HG03095 (cell line): Measurements from ENCODE around the gene NEUROD2.

ENCODE experiments used
- ATAC-seq: cut with Tn5 transposase; IDR thresholded peaks from one replicate; pipeline ENCODE4 v1.9.1; 2021; ENCODE audit warnings: moderate library complexity; ENCODE audit not compliant: unreplicated experiment

NEUROD2 gene

DNA sequence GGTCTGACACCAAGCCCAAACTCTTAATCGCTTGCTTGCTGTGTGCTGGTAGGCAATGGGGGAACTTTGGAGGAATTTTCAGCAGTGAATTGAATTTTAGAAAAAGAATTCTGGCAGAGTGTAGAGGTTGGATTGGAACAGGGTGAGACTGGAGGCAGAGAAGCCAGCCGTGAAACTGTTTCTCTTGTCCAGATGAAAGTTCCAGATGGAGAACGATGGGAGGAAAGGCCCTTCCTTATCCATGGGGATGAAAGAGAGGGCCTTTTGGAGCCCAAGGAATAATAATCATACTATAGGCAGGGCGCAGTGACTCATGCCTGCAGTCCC, 26.0 kb downstream of the NEUROD2 start:
- ATAC-seq = no peak

GRCh38 chr17:39581071-39581758, 26.5 kb downstream of the NEUROD2 start:
- ATAC-seq = no peak

DNA sequence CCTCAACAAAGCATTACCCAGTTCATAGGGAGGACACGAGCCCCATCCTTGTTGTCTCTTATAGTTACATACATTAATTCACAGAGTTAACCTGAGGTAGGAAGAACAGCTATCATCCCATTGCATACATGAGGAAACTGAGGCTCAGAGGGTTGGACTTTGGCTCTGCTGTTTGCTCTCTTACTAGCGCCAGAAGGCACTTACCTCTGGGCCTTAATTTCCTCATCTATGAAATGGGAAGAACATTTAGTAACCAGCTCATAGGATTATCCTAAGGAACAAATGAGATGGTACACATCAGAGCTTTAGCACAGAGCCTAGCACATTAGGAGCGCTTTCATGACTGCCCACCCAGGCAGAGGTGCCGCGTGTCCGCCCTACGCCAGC, 27.6 kb downstream of the NEUROD2 start:
- no peak for ATAC-seq

DNA sequence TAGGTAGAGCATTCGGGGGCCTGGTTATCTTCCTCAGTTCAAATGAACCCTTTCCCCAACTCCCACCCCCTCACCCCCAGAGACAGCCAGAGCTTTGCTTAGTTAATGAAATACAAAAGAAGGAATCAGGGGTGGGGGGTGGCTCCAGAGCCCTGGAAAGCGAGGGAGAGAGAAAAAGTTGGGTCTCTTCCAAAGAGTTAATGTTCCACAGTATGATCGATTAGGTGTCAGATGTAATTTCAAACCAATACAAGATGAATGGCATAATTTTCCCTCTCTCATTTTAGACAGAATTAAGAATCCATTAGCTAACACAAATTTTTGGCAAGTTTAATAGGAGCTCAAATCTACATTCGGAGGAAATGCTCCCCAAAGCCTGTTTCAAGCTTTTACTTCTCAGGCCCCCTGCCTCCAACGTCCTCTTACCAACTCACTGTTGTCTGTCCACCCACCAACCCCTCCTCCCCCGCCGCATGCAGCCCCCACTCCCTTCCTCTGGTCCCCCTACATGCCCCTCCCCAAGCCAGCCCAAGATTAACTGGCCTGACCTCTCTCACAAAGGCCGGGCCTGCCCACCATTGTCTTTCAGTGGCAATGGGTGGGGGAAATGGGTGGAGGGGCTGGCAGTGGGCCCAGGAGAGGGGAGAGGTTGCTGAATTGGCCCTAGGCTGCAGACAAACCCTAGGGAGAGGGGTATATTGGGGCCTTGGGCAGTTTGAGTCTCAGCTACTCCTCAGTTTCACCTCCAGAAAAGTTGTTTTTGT, 28.2 kb downstream of the NEUROD2 start:
- ATAC-seq = no peak

DNA sequence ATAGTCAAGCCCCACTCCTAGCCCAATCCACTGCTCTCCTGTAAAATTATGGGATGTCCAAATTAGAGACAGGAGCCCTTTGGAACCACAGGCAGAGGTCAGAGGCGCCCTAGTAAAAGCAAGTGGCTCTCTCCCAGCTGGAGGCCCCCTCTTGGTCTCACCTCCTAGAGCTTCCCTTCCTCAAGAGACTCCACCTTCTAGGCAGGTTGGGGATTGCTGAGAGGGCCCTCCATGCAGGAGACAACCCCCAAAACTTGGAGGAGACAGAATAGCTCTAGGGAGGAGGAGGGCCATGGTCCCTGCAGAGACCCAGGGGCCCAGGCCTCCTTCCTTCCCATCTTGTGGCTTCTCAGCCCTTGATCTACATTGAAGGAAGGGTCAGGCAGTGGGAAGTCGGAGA, 29.4 kb downstream of the NEUROD2 start:
- no peak for ATAC-seq

GRCh38 chr17:39576187-39576586, 31.5 kb downstream of the NEUROD2 start:
- no peak for ATAC-seq

- no peak for ATAC-seq
These were observed 34.0 kb downstream of the NEUROD2 start for GRCh38 chr17:39573447-39574298.

DNA sequence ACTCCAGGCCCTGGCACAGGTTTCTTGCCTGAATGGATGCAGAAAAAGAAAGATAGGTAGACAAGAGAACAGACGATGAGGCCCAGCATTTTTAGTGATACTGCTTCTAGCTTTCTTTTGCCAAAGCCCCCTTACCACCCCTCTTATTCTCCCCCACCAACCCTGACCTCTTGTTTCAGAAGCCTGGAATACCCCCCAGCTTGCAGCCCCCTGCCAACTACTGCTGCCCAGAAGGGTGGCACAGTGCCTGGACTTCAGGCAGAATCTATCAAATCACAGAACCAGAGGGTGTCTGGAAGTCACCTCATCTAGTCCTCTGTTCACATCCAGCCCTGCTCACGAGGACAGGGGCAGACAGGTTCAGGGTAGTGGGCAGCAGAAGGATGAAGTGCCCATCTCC, 35.6 kb downstream of the NEUROD2 start:
- no peak for ATAC-seq

DNA sequence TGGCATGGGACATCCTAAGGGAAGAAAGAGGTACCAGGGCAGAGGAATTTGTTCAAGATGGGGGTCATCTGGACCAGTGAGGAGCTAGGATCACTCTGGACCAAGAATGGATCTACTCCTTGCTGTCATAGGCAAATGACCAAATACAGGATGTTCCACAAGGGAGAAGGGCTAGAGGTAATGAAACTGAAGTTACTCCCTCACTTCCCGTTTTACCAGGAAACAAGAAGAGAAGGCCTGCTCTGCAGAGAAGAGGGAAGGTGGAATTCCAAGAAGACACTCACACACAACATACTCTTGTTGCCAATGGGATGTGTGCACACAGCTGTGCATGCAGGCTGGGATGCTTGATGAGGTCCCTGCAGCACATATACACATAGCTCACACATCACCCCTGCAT, 38.6 kb downstream of the NEUROD2 start:
- no peak for ATAC-seq

- ATAC-seq = no peak
These were observed 39.0 kb downstream of the NEUROD2 start for GRCh38 chr17:39568702-39569101.

- ATAC-seq = no peak
These were observed 41.4 kb downstream of the NEUROD2 start for GRCh38 chr17:39566094-39566850.

DNA sequence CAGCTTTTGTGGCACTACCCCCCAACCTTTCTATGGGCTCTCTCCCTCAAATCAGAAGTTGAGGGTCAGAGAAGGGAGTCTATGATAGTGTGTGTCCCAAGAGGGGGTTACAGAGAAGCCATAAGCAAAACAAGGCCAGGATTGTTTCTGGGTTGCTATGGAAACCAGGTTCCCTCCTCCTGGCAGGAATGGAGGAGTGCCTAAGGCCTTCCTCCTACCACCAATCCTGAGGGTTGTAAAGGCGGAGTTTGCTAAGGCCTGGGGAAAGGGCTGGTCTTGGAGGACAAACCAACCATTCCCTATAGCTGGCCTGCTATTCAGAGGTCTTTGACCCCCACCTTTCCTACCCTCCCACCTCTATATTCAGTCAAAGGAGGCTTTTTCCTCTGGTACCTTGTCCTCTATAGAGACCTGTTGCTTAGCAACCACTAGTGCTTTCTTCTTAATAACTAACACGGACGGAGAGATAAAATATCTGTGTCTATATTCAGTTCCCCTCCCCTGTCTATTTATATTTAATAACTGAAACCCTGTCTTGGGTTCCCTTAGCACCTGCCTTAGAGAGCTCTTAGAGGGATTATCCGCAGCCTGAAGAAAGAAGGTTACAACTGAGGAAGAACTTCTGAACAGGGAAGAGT, 43.4 kb downstream of the NEUROD2 start:
- no peak for ATAC-seq

GRCh38 chr17:39563476-39563875, 44.2 kb downstream of the NEUROD2 start:
- no peak for ATAC-seq

- no peak for ATAC-seq
These were observed 44.7 kb downstream of the NEUROD2 start for GRCh38 chr17:39562976-39563375.

- ATAC-seq = no peak
These were observed 45.3 kb downstream of the NEUROD2 start for GRCh38 chr17:39562395-39562794.

- ATAC-seq = no peak
These were observed 51.3 kb downstream of the NEUROD2 start for GRCh38 chr17:39556423-39556822.

DNA sequence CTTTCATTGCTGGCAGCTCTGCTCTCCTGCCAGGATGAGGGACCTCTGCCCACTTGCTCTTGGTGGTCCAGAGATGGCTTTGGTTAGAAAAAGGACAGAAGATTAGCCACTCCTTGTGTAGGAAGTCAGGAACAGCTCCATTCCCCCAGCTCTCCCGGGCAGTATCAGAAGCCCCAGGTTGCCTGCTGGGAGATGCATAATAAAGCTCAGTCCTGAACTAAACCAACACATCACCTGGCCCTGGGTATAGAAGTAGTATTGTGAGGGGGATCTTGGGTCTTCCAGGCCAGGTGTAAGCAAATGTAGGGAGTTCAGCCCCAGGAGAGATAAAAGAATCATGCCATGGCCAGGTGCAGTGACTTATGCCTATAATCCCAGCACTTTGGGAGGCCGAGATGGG, 52.4 kb downstream of the NEUROD2 start:
- ATAC-seq = no peak
